HG03342 (cell line): ENCODE measurements around the gene BRINP2.
A peak's percentile ranks its signal among the peaks of the same experiment; 100 is the strongest.

Experiments
- ATAC-seq: cut with Tn5 transposase; IDR thresholded peaks from one replicate; pipeline ENCODE4 v1.9.1; 2021; ENCODE audit warnings: mild to moderate bottlenecking, moderate library complexity; ENCODE audit not compliant: unreplicated experiment

Gene BRINP2

GRCh38 chr1:177163844-177164379 lies 6.8 kb upstream of the BRINP2 start:
- no peak for ATAC-seq

GRCh38 chr1:177164380-177165068 lies 6.2 kb upstream of the BRINP2 start, which contains the start of gene ASTN1:
TSS of gene ASTN1 (minus strand) at chr1:177164712. CDS start at chr1:177164676, 36 bp downstream.
- no peak for ATAC-seq

- no peak for ATAC-seq
Measured at GRCh38 chr1:177165069-177165439, 5.7 kb upstream of the BRINP2 start.

GRCh38 chr1:177171536-177172123 lies 872 bp downstream of the BRINP2 start:
- no peak for ATAC-seq

GRCh38 chr1:177172272-177172671 lies 1.5 kb downstream of the BRINP2 start:
- ATAC-seq: no peak

GRCh38 chr1:177172866-177173265 lies 2.1 kb downstream of the BRINP2 start:
- no peak for ATAC-seq

GRCh38 chr1:177173976-177174375 lies 3.2 kb downstream of the BRINP2 start:
- no peak for ATAC-seq

GRCh38 chr1:177174921-177175634 lies 4.3 kb downstream of the BRINP2 start:
- ATAC-seq: no peak

- ATAC-seq: no peak
Measured at GRCh38 chr1:177181280-177181630, 10.5 kb downstream of the BRINP2 start.

- ATAC-seq: peak; percentile 95
Measured at GRCh38 chr1:177181631-177182291, 11.0 kb downstream of the BRINP2 start.

GRCh38 chr1:177183836-177184235 lies 13.1 kb downstream of the BRINP2 start:
- ATAC-seq: no peak

- ATAC-seq: no peak
Measured at GRCh38 chr1:177185209-177185608, 14.5 kb downstream of the BRINP2 start.

GRCh38 chr1:177186639-177187038 lies 15.9 kb downstream of the BRINP2 start:
- ATAC-seq: no peak

GRCh38 chr1:177190308-177190970 lies 19.7 kb downstream of the BRINP2 start:
- ATAC-seq: no peak

- no peak for ATAC-seq
Measured at GRCh38 chr1:177198243-177198642, 27.5 kb downstream of the BRINP2 start.

GRCh38 chr1:177200290-177200689 lies 29.5 kb downstream of the BRINP2 start:
- ATAC-seq: no peak

- ATAC-seq: no peak
Measured at GRCh38 chr1:177206831-177207355, 36.1 kb downstream of the BRINP2 start.

GRCh38 chr1:177208920-177209319 lies 38.2 kb downstream of the BRINP2 start:
- no peak for ATAC-seq

- no peak for ATAC-seq
Measured at GRCh38 chr1:177209357-177209756, 38.6 kb downstream of the BRINP2 start.

GRCh38 chr1:177210071-177210470 lies 39.3 kb downstream of the BRINP2 start:
- no peak for ATAC-seq

GRCh38 chr1:177211231-177211630 lies 40.5 kb downstream of the BRINP2 start:
- ATAC-seq: no peak
